ENCODE measurements around the gene TENT4A.

DNA sequence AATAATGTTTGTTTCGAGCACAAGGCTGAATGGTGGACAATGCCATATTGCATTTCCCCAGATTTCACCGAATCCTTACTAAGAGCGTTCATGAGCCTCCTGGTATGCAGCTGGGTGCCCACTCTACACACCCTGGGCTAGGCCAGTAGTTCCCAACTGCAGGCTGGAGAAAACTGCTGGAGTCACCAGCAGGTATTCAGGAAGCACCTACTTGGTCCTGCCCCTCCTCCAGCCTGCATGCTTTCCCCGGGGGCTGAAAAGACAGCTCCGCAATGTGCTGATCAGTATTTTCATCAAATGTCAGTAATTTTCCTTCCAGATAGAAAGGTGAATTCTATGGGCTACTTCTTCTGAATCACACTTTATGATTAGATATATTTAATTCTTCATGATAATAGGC lies 45.6 kb upstream of the TENT4A start:
- TF ChIP-seq ESRRA (IDR thresholded peaks at IDR 0.05; ENCODE audit: low read length) (no peak), RCOR1 (conservative IDR thresholded peaks at IDR 0.05; ENCODE audit: low read depth, low read length) (no peak), SUZ12 (IDR thresholded peaks at IDR 0.05; ENCODE audit: unreplicated experiment) (no peak), SMC3 (IDR thresholded peaks at IDR 0.05; ENCODE audit: borderline replicate concordance, low read length) (no peak)
- TF ChIP-seq, protein P1, sequence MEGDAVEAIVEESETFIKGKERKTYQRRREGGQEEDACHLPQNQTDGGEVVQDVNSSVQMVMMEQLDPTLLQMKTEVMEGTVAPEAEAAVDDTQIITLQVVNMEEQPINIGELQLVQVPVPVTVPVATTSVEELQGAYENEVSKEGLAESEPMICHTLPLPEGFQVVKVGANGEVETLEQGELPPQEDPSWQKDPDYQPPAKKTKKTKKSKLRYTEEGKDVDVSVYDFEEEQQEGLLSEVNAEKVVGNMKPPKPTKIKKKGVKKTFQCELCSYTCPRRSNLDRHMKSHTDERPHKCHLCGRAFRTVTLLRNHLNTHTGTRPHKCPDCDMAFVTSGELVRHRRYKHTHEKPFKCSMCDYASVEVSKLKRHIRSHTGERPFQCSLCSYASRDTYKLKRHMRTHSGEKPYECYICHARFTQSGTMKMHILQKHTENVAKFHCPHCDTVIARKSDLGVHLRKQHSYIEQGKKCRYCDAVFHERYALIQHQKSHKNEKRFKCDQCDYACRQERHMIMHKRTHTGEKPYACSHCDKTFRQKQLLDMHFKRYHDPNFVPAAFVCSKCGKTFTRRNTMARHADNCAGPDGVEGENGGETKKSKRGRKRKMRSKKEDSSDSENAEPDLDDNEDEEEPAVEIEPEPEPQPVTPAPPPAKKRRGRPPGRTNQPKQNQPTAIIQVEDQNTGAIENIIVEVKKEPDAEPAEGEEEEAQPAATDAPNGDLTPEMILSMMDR (IDR thresholded peaks at IDR 0.05 in 2 of 3, conservative IDR thresholded peaks at IDR 0.05 in 1 of 3; ENCODE audit: control insufficient read depth in 2 of 3, extremely low read depth in 1 of 3, insufficient read depth in 1 of 3, low read depth in 3 of 3, low read length in 3 of 3): no peak
